ENCODE results near the gene UBAP1L. TPM values are rescaled to one million over a fixed set of nuclear protein-coding genes. Genes with fewer than 3 reads are reported as not detected.

UBAP1L gene
- total and polyA plus RNA-seq, 2 donors (not counting 3 experiments of a cell fraction or from before 2014, with no cell fraction given) = 1.9 to 5.0 TPM

DNA sequence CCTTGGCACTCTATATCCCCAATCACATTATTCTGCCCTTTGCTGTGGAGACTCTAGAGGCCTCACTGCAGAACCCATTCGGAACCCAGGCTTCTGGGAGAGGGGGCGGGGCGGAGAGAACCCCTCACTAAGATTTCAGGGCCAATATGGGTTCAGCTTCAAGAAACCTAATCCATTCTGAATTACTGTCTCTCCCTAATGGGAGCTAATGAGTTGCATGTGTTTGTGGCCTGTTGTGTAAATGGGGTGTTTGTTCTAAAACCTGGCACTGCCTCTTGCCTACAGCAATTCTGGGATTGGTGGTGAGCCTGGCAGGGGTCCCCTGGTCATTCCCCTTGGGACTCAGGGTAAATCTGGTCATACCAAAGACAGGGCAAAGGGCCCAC is 46.6 kb downstream of the UBAP1L start:
- intact Hi-C loops (cut with micrococcal nuclease) (no loop called here), dilution Hi-C loops (cut with MboI; ENCODE audit: extremely low pct_ligation_motif_present, low sequenced_read_pairs) (no loop called here)
- BruUV-seq (replicated peaks) = no TSS peak
- no peaks in the 10 kb centered on the region for H4K20me1 ChIP-seq (replicated peaks; ENCODE audit: control insufficient read depth, extremely low read depth, insufficient read depth, low read length)
- H3K9me3 ChIP-seq (replicated peaks; ENCODE audit: control insufficient read depth, insufficient read depth, low read length) = no peaks in the 10 kb centered on the region
- H3K27ac ChIP-seq (ENCODE audit: insufficient read depth, low read depth, low read length) = no peak overlapping the region
- peaks cover 31 to 44% of the 10 kb centered on the region in 2 experiments for H3K27me3 ChIP-seq (ENCODE audit: control insufficient read depth in 2 of 2, insufficient read depth in 2 of 2, low read length in 2 of 2)
- H2AFZ ChIP-seq (ENCODE audit: low read depth, low read length) = no peak overlapping the region
- H3K9ac ChIP-seq (replicated peaks; ENCODE audit: extremely low read depth, insufficient read depth, low read length) = no peak overlapping the region
- no peaks in the 10 kb centered on the region for H3K9me1 ChIP-seq (replicated peaks; ENCODE audit: control insufficient read depth, extremely low read depth, insufficient read depth, low read length)
- no peaks in the 10 kb centered on the region for H3K4me1 ChIP-seq (ENCODE audit: control insufficient read depth, extremely low read depth, insufficient read depth, low read length)
- no peak overlapping the region for H3K4me2 ChIP-seq (ENCODE audit: insufficient read depth, low read length)
- no peaks in the 10 kb centered on the region for H3K36me3 ChIP-seq (ENCODE audit: control insufficient read depth in 2 of 2, extremely low read depth in 1 of 2, insufficient read depth in 2 of 2, low read length in 2 of 2)
- CTCF ChIA-PET = interaction anchor here (1.4 to 5.2 kb wide), 4 partner anchors 10 to 33 kb away, joined by 5 to 35 read pairs (median 12); partner anchors contain the start of gene KBTBD13
- DNase-seq (ENCODE audit: low read depth, low spot score) (no peak), FAIRE-seq (no peak)
- TF ChIP-seq, protein P1, sequence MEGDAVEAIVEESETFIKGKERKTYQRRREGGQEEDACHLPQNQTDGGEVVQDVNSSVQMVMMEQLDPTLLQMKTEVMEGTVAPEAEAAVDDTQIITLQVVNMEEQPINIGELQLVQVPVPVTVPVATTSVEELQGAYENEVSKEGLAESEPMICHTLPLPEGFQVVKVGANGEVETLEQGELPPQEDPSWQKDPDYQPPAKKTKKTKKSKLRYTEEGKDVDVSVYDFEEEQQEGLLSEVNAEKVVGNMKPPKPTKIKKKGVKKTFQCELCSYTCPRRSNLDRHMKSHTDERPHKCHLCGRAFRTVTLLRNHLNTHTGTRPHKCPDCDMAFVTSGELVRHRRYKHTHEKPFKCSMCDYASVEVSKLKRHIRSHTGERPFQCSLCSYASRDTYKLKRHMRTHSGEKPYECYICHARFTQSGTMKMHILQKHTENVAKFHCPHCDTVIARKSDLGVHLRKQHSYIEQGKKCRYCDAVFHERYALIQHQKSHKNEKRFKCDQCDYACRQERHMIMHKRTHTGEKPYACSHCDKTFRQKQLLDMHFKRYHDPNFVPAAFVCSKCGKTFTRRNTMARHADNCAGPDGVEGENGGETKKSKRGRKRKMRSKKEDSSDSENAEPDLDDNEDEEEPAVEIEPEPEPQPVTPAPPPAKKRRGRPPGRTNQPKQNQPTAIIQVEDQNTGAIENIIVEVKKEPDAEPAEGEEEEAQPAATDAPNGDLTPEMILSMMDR (IDR thresholded peaks at IDR 0.05; ENCODE audit: extremely low read depth in 1 of 2, insufficient read depth in 1 of 2, low read depth in 1 of 2, low read length in 2 of 2) = no peak
- TF ChIP-seq EZH2 (IDR thresholded peaks at IDR 0.05; ENCODE audit: borderline replicate concordance, low read depth, low read length, severe bottlenecking) (no peak), JUN (IDR thresholded peaks at IDR 0.05; ENCODE audit: borderline replicate concordance, insufficient read depth, insufficient read length, low read depth) (no peak)
- TF ChIP-seq, protein P2, sequence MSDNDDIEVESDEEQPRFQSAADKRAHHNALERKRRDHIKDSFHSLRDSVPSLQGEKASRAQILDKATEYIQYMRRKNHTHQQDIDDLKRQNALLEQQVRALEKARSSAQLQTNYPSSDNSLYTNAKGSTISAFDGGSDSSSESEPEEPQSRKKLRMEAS (IDR thresholded peaks at IDR 0.05; ENCODE audit: insufficient read depth, insufficient read length) = no peak
- POLR2A ChIA-PET = no interaction called here
- H3K79me2 ChIP-seq (ENCODE audit: control insufficient read depth, insufficient read depth, low read length) = no peaks in the 10 kb centered on the region
- no peak overlapping the region for H3K4me3 ChIP-seq (replicated peaks in 1 of 3; ENCODE audit: insufficient read depth in 1 of 3, low read depth in 1 of 3, low read length in 3 of 3)
